ENCODE data around the gene SLC6A3.
"Not testable (repeated sequence)": the region's sequence is repeated elsewhere in the genome, so short reads cannot be mapped to it uniquely, and the experiment has no call there.

The SLC6A3 gene

DNA sequence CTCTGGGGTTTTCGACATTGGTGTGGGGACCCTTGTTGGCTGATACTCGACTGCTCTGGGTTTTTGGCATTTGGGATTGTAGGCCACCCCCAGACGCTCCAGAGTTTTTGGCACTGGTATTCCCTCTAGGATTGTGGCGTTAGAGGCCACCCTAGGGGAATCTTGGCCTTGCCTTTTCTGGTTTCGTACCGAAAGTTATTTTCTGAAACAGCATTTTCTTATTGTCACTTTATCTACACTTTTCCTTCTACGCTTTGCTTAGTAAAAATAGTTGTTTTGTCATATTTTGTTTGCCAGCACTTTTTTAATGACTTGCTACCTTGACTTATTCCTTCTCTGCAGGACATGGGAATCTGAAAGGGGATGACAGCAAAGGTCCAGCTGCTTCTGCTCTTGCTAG is 75.2 kb downstream of the SLC6A3 start:
- DNase-seq (ENCODE audit: low spot score), result no peak

DNA sequence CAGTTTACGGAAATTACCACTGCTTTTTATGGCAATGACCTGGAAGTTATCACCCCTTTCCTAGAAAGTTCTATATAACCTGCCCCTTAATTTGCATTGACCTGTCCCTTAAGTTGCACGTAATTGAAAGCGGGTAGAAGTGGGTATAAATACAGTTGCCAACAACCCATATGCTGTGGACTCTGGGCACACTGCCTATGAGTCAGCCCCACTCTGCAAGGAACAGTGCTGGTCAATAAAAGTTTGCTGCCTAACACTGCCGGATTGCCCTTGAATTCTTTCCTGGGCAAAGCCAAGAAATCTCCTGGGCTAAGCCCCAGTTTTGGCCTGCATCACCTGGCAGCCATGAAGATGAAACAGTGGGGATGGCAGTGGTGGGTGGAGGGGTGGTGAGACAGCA is 76.5 kb downstream of the SLC6A3 start:
- no peak for DNase-seq (ENCODE audit: low spot score)

DNA sequence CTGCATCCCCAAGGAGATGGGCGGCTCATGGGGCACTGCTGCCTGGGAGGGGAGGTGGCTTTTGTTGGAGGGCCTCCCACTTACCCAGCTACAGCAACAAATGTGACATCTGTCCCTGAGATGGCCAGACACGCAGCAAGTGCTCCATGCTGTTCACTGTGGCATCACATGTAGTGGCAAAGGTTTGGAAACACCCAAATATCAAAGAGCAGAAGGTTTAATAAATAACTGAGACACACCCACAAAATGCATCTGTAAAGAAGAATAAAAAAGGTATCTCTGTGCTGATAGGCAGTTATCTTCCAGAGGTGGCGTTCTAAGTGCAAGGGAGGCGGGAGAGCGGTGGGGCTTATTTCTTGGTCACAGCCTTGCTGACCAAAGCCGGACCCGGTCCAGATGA is 77.0 kb downstream of the SLC6A3 start:
- DNase-seq (ENCODE audit: low spot score), result no peak

DNA sequence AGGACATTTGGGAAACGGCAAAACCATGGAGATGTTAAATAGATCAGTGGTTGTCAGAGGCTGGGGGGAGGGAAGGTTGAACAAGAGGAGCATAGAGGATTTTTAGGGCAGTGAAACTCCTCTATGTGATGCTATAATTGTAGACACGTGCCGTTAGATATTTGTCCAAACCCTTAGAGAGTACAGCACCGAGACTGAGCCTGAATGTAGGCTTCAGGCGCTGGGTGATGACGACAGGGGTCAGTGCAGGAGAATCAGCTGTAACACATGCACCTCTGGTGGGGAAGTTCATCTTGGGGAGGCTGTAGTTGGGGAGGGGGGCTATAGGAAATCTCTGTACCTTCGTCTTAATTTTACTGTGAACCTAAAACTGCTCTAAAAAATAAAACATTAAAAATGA is 78.1 kb downstream of the SLC6A3 start:
- no peak for DNase-seq (ENCODE audit: low spot score)

DNA sequence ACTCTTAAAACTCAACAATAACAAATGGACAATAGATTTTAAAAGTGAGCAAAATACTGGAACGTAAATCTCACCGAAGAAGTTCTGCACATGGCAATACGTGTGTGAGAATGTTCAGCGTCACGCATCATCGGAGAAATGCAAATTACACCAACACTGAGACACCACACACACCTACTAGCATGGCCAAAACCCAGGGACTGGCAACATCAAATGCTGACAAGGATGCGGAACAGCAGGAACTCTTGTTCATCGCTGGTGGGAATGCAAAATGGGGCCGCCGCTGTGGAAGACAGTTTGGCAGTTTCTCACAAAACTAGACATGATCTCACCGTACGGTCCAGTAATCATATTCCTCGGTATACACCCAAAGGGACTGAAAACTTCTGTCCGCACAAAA is 78.7 kb downstream of the SLC6A3 start:
- DNase-seq (ENCODE audit: low spot score), result no peak

DNA sequence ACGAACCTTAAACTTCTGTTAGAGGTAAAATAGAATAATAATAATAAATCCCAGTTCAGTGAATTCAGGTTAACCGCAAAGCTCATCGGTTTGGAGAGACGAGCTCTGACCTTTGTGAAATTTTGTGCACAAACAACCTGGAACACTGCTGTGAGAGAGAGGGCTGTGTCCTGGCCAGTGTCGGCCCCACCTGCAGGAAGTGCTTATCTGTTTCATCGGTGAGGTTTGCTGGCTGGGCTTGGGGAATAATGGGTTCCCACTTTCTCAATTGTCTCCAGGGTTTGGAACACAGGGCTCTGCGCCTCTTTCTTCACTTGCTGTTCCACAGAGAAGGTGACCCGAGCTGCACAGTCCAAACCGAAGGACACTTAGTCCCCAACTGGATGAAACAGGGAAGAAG is 81.0 kb downstream of the SLC6A3 start:
- DNase-seq (ENCODE audit: low spot score), result no peak

DNA sequence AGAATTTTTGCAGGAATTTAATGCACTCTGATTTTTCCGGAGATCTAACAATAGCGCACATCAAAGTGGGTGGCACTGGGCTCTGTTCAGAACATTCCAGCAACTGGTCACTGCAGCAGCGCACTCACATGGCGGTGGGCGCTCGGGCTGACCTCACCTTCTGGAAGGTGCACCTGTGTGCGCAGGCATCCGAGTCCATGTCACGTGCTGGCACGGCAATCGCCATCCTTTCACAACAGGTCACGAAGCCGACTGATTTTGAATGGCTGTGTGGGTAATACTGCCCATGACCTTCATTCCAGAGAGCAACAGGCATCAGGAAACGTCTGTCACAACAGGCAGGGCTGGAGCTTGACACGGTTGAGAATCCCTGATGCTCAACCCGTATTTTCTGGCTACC is 81.7 kb downstream of the SLC6A3 start:
- DNase-seq (ENCODE audit: low spot score), result no peak

DNA sequence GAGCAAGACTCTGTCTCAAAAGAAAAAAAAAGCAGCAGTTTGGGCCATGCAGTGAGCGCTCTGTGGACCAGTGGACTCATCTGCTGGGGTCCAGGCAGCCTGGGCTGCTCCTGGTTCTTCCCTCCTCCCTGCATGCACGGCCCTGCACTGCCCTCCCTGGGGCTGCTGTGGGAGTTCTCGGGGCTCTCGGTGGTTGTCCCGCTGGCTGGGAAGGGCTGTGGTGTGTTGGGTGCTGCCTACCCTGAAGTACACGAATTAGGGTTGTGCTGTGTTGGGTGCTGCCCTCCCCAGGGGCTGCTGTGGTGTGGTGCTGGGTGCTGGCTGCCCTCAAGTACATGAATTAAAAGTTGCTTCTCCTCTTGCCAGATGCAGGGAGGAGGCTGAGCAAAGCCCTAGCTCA is 82.1 kb downstream of the SLC6A3 start:
- DNase-seq (ENCODE audit: low spot score), result no peak

DNA sequence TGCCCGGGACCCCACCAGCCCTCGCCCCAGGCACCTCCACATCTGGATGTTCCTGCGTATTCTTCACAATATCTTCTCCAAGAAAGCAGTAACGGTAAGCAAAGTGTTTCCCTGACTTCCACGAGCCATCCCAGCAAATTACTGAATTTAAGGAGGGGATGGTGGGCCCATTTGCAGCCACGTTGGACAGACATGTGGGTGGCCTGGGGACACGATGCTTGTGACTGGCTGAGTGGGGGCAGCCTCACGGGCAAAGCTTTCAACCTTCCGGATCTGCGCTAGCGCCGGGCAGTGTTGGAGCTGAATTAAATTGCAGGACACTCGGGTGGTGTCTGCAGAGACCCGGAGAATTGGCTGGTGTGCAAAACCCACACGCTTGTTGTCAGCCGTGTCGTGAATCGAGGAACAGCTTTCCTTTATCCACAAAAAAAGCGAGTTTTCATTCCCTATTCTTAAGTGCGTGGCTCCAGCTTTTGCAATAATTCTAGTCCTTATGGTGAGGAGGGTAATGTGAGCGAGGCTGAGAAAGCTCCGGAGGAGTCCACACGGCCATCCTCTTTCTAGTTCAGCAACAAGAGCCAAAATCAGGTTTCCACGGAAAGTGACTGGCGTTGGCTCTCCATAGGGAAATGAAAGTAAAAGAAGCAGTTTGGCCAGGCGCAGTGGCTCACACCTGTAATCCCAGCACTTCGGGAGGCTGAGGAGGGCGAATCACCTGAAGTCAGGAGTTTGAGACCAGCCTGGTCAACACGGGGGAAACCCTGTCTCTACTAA is 82.8 kb downstream of the SLC6A3 start:
- DNase-seq (ENCODE audit: low spot score), result no peak

DNA sequence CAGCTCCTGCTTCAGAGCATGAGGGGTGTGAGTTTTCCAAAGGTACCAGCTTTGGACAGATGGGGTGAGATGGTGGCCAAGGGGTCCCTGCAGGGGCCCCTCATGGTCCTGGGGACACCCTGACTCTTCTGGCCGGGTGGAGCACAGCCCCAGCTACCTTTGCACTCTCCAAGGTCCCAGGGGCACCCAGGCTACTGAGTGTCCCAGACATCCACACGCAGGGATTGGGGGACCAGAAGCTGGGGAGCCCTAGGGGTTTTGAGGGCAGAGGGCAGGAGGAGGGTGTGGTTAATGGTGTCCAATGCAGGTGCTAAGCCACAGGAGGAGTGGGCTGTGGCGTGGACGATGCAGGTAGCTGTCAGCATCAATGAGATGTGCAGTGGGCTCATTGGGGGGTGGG is 84.4 kb downstream of the SLC6A3 start:
- DNase-seq (ENCODE audit: low spot score), result no peak

DNA sequence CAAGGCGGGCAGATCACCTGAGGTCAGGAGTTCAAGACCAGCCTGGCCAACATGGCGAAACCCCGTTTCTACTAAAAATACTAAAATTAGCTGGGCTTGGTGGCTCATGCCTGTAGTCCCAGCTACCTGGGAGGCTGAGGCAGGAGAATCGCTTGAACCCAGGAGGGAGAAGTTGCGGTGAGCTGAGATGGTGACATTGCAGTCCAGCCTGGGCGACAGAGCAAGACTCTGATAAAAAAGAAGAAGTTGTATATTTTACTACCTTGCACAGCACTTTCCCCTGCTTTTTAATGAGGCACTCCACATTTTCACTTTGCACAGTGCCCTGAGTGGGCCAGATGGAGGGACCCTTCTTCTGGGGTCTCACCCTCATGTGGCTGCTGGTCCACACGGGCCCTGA is 84.9 kb downstream of the SLC6A3 start:
- DNase-seq (ENCODE audit: low spot score), result not testable (repeated sequence)

DNA sequence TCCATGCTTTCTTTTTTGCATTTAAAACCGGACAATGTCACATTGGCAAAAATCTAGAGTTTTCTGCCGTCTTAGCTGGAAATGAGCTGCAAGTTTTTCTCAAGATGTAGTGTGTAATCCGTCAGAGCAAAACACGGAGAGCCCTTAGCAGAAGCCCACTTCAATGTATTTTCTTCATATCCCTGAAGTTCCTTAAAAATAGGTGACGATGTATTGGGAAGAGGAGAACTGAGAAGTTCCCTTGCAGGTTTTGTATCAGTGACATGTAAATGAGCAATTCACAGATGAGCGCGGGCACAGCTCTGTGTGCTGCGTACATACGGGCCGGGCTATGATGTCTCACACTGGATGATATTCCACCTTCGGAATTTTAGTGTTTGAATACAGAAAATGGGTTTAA is 85.5 kb downstream of the SLC6A3 start:
- no peak for DNase-seq (ENCODE audit: low spot score)

DNA sequence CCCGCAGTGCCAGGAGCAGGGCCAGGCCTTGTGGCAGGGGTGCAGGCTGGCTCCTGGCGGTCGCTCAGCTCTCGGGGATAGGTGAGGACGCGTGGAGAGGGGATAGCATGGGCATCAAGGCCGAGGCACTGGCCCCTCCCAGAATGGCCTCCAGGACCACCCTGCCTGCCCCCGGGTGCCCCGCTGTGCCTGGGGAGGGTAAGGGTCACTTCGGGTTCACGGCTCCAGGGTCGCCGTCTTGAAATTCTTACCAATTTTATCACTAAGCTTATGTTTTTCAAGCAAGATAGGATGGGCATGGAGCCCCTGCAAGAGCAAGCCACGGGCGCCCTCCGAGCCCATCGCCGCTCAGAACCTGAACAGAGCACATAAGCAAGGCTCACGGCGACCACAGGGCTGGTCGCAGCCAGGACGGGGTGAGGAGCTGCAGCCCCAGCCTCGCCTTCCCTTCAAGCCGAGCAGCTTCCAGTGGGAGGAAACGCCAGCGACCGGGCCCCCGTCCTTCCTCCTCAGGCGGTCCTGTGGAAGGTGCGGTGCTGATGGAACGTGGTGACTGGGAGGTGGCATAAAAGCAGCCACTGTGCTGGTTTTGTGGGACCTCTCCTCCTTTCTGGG is 86.1 kb downstream of the SLC6A3 start:
- no peak for DNase-seq (ENCODE audit: low spot score)

DNA sequence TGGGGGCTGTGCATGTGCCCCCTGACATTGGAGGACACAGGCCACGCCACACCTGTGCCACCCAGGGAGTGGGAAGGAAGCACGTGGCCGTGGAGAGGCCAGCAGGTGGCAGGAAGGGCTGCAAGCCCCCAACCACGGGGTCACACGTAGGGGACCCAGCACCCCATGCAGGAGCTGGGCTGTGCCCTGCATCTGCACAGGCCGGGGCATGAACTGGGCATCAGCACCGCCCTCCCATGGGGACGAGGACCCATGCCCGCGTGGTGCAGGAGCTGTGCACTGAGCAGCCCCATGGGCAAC is 86.6 kb downstream of the SLC6A3 start:
- no peak for DNase-seq (ENCODE audit: low spot score)

DNA sequence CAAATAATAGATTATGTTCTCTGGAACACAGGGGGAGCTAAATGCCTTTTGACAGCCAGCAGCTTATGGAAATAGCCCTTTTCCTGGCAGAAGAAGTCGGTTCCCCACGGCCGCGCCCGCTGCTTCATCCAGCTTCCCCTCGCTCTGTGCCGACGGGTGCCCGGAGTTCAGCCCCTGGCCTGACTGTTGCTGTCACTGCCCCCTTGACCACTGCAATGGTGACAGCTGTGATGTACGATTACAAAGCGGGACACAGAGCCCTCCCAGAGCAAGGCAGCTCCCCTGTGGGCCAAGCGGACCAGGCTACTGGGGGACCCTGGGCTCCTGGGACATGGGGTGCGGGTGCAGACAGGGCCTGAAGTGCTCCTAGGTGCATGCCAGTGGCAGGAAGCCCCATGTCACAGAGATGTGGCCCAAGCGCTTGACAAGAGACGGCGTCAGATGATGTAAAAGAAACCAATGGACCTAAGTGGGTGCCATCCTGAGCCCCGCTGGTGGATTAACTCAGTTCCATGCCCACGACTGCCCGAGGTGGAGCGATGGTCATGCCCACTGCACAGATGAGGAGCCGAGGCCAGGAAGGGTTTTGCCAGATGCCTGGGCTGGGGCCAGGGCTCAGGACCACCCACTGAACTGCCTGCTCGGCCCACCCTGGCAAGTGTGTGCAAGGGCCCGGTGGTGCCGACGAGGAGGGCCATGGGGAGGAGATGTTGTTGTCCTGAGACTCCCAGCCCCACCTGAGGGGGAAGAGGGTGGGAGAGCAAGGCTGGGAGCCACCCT is 87.1 kb downstream of the SLC6A3 start:
- no peak for DNase-seq (ENCODE audit: low spot score)

DNA sequence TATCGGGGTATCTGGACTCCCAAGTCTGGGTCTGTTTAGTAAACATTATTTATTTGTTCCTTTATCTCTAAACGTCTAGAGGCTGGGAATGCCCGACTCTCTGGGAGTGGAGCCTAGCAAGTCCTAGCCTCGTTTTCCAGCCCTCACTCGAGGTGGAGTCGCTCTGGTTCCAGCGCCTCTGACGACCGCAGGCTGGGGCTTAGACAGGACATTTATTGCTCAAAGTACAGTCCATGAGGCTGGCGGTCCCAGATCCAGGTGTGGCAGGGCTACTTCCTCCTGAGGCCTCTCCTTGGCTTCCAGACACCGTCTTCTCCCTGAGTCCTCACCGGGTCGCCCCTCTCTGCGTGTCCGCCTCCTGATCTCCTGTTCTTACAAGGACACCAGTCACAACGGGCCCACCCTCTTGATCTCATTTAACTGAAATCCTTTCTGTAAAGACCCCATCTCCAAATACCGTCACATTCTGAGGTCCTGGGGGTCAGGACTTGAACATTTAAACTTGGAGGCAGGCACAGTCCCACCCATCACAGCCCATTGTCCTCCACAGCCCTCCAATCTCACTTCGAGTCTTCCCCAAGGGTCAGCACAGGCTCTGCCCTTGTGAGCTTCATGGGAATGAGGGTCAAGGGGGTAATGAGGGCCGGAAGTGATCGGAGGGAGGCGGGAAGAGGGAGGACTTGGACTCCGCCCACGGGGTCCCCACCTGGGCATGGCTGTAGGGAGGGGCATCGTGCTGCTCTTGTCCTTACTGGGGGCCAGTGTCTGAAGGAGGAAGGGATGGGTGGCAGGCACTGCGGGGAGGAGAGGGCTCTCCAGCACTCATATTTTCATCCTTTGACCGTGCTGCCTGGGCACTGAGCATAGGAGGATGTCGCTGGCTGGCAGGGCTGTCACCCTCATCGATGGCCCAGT is 88.1 kb downstream of the SLC6A3 start:
- DNase-seq (ENCODE audit: low spot score), result no peak

DNA sequence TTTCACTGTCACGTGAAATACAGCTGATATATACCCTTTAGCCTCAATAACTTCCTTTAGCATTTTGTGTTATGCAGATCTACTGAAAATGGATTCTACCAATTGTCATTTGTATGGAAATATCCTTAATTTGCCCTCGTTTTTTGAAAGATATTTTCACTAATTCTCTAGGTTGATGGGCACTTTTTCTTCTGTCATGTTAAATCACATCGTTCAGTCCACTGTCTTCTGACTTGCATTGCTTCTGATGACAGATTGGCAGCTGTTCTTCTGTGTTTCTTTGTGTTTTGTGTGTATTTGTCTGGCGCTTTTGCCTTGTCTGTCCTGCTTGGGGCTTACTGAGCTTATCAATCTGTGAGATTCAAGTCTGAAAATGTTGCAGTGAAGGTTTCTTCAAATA is 90.7 kb downstream of the SLC6A3 start:
- DNase-seq (ENCODE audit: low spot score), result no peak

DNA sequence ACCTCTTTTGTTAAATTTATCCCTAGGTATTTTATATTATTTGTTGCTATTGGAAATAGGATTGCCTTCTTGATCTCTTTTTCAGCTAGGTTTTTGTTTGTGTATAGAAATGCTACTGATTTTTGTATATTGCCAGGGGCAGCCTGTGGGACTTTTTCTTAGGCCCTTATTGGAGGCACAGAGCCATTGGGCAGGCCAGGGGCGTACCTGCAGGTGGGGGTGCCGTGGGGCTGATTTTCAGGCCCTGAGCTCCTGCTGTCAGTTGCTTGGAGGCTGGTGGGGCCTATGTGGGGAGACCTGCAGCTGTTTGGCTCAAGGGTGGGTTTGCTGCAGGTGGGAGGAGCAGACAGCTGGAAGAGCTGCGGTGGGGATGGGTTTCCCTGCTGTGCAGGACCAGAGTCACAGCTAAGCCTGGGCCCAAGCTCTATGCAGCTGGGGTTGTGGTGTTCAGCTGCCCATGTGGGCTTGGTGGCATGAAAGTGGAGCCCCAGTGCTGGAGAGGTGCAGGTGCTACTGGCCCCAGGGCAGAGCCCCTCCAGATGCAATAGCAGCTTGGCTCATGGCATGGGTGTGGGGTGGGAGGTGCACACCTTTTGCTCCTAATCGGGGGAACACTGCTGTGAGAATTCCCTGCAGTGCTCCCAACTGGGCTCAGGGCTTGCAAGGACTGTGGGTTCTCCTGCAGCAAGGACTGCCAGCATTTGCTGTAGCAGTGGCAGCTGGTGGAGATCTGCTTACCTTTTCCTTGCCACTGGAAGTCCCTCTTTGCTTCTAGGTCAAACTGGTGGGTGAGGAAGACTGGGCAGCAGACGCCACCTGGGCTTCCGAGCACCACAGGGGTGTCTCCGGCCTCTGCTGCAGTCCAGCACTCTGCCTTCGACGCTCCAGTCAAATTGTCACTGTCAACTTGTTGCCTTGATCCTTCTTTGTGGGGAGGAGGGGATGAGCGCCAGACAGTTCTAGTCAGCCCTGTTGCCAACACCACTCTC is 92.7 kb downstream of the SLC6A3 start:
- no peak for DNase-seq (ENCODE audit: low spot score)

DNA sequence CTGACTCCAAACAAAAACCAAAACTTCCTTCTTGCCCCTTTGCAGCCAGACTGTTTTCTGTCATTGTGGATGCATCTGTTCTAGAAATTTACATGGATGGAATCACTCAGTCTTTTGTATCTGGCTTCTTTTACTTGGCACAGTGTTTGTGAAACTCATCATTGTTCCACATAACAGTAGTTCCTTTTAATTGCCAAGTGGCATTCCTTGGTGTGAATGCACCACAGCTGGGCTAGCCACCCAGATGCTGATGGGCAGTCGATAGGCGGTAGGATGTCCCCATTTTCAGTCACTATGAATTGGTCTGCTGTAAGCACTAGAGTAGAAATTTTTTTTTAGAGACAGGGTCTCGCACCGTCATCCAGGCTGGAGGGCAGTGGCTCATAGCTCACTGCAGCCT is 94.1 kb downstream of the SLC6A3 start:
- DNase-seq (ENCODE audit: low spot score), result no peak

DNA sequence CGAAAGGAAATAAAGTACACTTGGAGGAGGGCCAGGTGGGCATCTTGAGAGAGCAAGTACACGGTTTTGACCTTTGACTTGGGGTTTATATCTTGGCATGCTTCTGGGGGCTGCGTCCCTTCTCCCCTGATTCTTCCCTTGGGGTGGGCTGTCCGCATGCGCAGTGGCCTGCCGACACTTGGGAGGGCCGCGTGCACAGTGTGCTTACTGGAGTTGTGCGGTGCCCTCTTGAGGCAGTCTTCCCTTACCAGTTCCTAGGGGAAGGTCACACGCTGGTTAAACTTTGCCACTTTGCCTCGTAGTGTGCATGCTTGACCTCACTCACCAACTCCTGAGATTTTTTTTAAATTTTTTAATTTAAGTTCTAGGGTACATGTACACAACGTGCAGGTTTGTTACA is 96.0 kb downstream of the SLC6A3 start:
- no peak for DNase-seq (ENCODE audit: low spot score)

DNA sequence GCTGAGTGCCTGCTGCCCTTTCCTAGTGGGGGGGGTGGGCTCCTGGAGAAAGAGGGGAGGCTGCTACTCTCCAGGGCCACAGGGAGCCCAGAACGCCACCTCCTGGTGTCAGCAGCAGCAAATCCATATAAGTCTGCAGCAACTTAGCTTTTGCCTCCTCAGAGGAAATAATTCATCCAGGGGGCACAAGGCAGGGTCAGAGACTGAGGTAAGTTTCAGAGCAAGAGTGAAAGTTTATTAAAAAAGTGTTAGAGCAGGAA is 96.3 kb downstream of the SLC6A3 start:
- no peak for DNase-seq (ENCODE audit: low spot score)

DNA sequence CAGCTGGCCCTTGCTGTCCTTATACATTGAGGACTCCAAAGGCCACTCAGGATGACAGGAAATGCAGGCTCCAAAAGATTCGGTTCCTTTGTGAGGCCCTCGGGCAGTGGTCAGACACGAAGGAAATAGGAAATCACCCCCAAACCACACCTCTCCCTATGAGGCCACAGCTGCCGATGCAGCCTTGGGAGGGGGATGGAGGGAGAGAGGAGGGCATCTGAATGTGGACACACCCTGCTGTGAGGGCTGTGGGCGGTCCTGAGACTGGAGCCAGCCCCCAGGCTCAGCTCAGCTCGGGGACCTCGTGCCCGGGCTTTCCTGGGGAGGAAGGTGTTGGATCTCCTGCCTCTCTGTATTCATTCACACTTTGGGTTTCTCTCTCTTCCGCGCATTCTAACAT is 97.7 kb downstream of the SLC6A3 start:
- no peak for DNase-seq (ENCODE audit: low spot score)
